SKM-1 (cell line): ENCODE data around the gene JOSD2.

Source experiments
- DNase-seq: peaks from one replicate; lab custom pipeline; 2025; ENCODE audit not compliant: unreplicated experiment; lab: John Stamatoyannopoulos, UW

JOSD2 gene

GRCh38 chr19:50496189-50497021 lies 14.6 kb downstream of the JOSD2 start:
- DNase-seq, result no peak

GRCh38 chr19:50495020-50495531 lies 15.9 kb downstream of the JOSD2 start:
- no peak for DNase-seq

- DNase-seq, result no peak
Observed at GRCh38 chr19:50494186-50495019, 16.6 kb downstream of the JOSD2 start.

GRCh38 chr19:50493171-50493570 lies 17.8 kb downstream of the JOSD2 start:
- DNase-seq, result no peak

- DNase-seq, result peak; percentile 56
Observed at GRCh38 chr19:50492303-50493052, 18.5 kb downstream of the JOSD2 start.

GRCh38 chr19:50490991-50491472 lies 20.0 kb downstream of the JOSD2 start:
- DNase-seq, result no peak

GRCh38 chr19:50490411-50490811 lies 20.6 kb downstream of the JOSD2 start:
- DNase-seq, result no peak

- no peak for DNase-seq
Observed at GRCh38 chr19:50489461-50490011, 21.5 kb downstream of the JOSD2 start.

- no peak for DNase-seq
Observed at GRCh38 chr19:50488389-50489194, 22.4 kb downstream of the JOSD2 start.

- DNase-seq, result no peak
Observed at GRCh38 chr19:50486823-50487515, 24.0 kb downstream of the JOSD2 start.

- DNase-seq, result no peak
Observed at GRCh38 chr19:50485284-50485955, 25.6 kb downstream of the JOSD2 start.

- no peak for DNase-seq
Observed at GRCh38 chr19:50482916-50483315, 28.1 kb downstream of the JOSD2 start.

GRCh38 chr19:50482271-50482855 lies 28.6 kb downstream of the JOSD2 start:
- no peak for DNase-seq

- no peak for DNase-seq
Observed at GRCh38 chr19:50481351-50482149, 29.4 kb downstream of the JOSD2 start.

GRCh38 chr19:50480281-50481111 lies 30.5 kb downstream of the JOSD2 start:
- no peak for DNase-seq

GRCh38 chr19:50479761-50480251 lies 31.2 kb downstream of the JOSD2 start:
- DNase-seq, result no peak
